ENCODE data around the gene ME1. TPM values are rescaled to one million over a fixed set of nuclear protein-coding genes. Genes with fewer than 3 reads are reported as not detected.

The ME1 gene
- total RNA-seq, 1 donor from 2014 or later: 3.5 TPM

- H3K4me3 Mint-ChIP-seq (ENCODE audit: unreplicated experiment): no peak overlapping the region
- H3K36me3 Mint-ChIP-seq (ENCODE audit: unreplicated experiment): no peaks in the 10 kb centered on the region
- TF ChIP-seq CTCF (IDR thresholded peaks at IDR 0.05; ENCODE audit: partially characterized antibody, unreplicated experiment): no peak
- peaks cover 18% of the 10 kb centered on the region for H3K4me1 Mint-ChIP-seq (ENCODE audit: low read depth, unreplicated experiment)
- no peak for DNase-seq
- no peaks in the 10 kb centered on the region for H3K27me3 Mint-ChIP-seq (ENCODE audit: unreplicated experiment)
- peaks cover 1% of the 10 kb centered on the region for H3K9me3 Mint-ChIP-seq (ENCODE audit: unreplicated experiment)
- peak overlapping the region; percentile 9 for H3K27ac Mint-ChIP-seq (ENCODE audit: unreplicated experiment)
Measured at GRCh38 chr6:83221276-83221675, 209.6 kb downstream of the ME1 start.

- DNase-seq: no peak
- Mint-ChIP-seq H3K27me3 (ENCODE audit: unreplicated experiment) (peaks cover 4% of the 10 kb centered on the region), H3K36me3 (ENCODE audit: unreplicated experiment) (no peaks in the 10 kb centered on the region), H3K27ac (ENCODE audit: unreplicated experiment) (no peak overlapping the region), H3K4me1 (ENCODE audit: low read depth, unreplicated experiment) (peaks cover 30% of the 10 kb centered on the region), H3K9me3 (ENCODE audit: unreplicated experiment) (peaks cover 6% of the 10 kb centered on the region), H3K4me3 (ENCODE audit: unreplicated experiment) (no peak overlapping the region)
- TF ChIP-seq CTCF (IDR thresholded peaks at IDR 0.05; ENCODE audit: partially characterized antibody, unreplicated experiment): no peak
Measured at GRCh38 chr6:83220121-83220520, 210.7 kb downstream of the ME1 start.

GRCh38 chr6:83218646-83219045 lies 212.2 kb downstream of the ME1 start:
- Mint-ChIP-seq H3K4me1 (ENCODE audit: low read depth, unreplicated experiment) (peaks cover 39% of the 10 kb centered on the region), H3K4me3 (ENCODE audit: unreplicated experiment) (no peak overlapping the region), H3K36me3 (ENCODE audit: unreplicated experiment) (no peaks in the 10 kb centered on the region), H3K9me3 (ENCODE audit: unreplicated experiment) (peaks cover 7% of the 10 kb centered on the region), H3K27ac (ENCODE audit: unreplicated experiment) (peak overlapping the region; percentile 41), H3K27me3 (ENCODE audit: unreplicated experiment) (peaks cover 5% of the 10 kb centered on the region)
- TF ChIP-seq CTCF (IDR thresholded peaks at IDR 0.05; ENCODE audit: partially characterized antibody, unreplicated experiment): no peak
- no peak for DNase-seq

GRCh38 chr6:83216806-83217205 lies 214.0 kb downstream of the ME1 start:
- Mint-ChIP-seq H3K4me3 (ENCODE audit: unreplicated experiment) (no peak overlapping the region), H3K36me3 (ENCODE audit: unreplicated experiment) (no peaks in the 10 kb centered on the region), H3K27ac (ENCODE audit: unreplicated experiment) (peak overlapping the region; percentile 95), H3K9me3 (ENCODE audit: unreplicated experiment) (peaks cover 7% of the 10 kb centered on the region), H3K4me1 (ENCODE audit: low read depth, unreplicated experiment) (peaks cover 41% of the 10 kb centered on the region), H3K27me3 (ENCODE audit: unreplicated experiment) (peaks cover 5% of the 10 kb centered on the region)
- no peak for DNase-seq
- no peak for TF ChIP-seq CTCF (IDR thresholded peaks at IDR 0.05; ENCODE audit: partially characterized antibody, unreplicated experiment)

GRCh38 chr6:83215131-83216047 lies 215.5 kb downstream of the ME1 start:
- H3K4me1 Mint-ChIP-seq (ENCODE audit: low read depth, unreplicated experiment): peaks cover 41% of the 10 kb centered on the region
- peak; percentile 67 for DNase-seq
- peaks cover 6% of the 10 kb centered on the region for H3K9me3 Mint-ChIP-seq (ENCODE audit: unreplicated experiment)
- no peaks in the 10 kb centered on the region for H3K36me3 Mint-ChIP-seq (ENCODE audit: unreplicated experiment)
- peak overlapping the region; percentile 95 for H3K27ac Mint-ChIP-seq (ENCODE audit: unreplicated experiment)
- H3K27me3 Mint-ChIP-seq (ENCODE audit: unreplicated experiment): peaks cover 5% of the 10 kb centered on the region
- H3K4me3 Mint-ChIP-seq (ENCODE audit: unreplicated experiment): peak overlapping the region; percentile 61
- TF ChIP-seq CTCF (IDR thresholded peaks at IDR 0.05; ENCODE audit: partially characterized antibody, unreplicated experiment): peak; percentile 40
